Measurements from ENCODE around the gene DEK. TPM values are rescaled to one million over a fixed set of nuclear protein-coding genes. Genes with fewer than 3 reads are reported as not detected.

DEK gene
- total and polyA plus RNA-seq, 2 of the 13 experiments (the other 11 are each of a cell fraction or from before 2014, with no cell fraction given), result 53.2 to 276 TPM

GRCh38 chr6:18204691-18205090 lies 59.6 kb downstream of the DEK start:
- ATAC-seq (no peak), FAIRE-seq (no peak), DNase-seq (ENCODE audit: low spot score) (no peak)
- intact Hi-C loops (cut with micrococcal nuclease; ENCODE audit: unreplicated experiment), result no loop called here
- no TSS peak for BruUV-seq (replicated peaks)
- ChIA-PET CTCF (ENCODE audit: low intra/inter-chr PET ratio, low total read pairs) (no interaction called here), POLR2A (no interaction called here)
- Histone ChIP-seq H3K79me2 (ENCODE audit: insufficient read depth, low read length) (no peaks in the 10 kb centered on the region), H3K36me3 (replicated peaks in 1 of 2; ENCODE audit: control insufficient read depth in 1 of 2, insufficient read depth in 2 of 2, low read length in 2 of 2) (peaks cover 0 to 5% of the 10 kb centered on the region in 2 experiments; a peak in 3 of 5 replicates), H3K27ac (ENCODE audit: extremely low read length, insufficient read depth, low read length) (no peak overlapping the region), H3K4me3 (replicated peaks in 1 of 3; ENCODE audit: insufficient read depth in 1 of 3, low read depth in 2 of 3, low read length in 3 of 3) (no peak overlapping the region), H3K9me3 (ENCODE audit: low read length) (no peaks in the 10 kb centered on the region), H3K4me2 (ENCODE audit: low read depth, low read length) (no peak overlapping the region), H4K20me1 (ENCODE audit: insufficient read depth, low read length) (no peaks in the 10 kb centered on the region), H3K4me1 (ENCODE audit: insufficient read depth, low read length) (peaks cover 7% of the 10 kb centered on the region), H3K27me3 (ENCODE audit: control insufficient read depth in 1 of 2, insufficient read depth in 2 of 2, low read length in 2 of 2) (no peaks in the 10 kb centered on the region), H3K9ac (ENCODE audit: insufficient read depth, low read depth, low read length) (no peak overlapping the region), H2AFZ (ENCODE audit: low read length) (no peak overlapping the region)
- 97% methylated on average over 8 of the region's 8 CpGs for WGBS (ENCODE audit: low lambda C conversion rate)
- in situ Hi-C loops (cut with HindIII; ENCODE audit: extremely low pct_ligation_motif_present, low pct_unique_long_range_greater_than_20kb), result no loop called here
- TF ChIP-seq RBM39 (IDR thresholded peaks at IDR 0.05; ENCODE audit: low read depth, low read length, poor library complexity, severe bottlenecking) (no peak), GPBP1L1 (CRISPR knock-in tag; IDR thresholded peaks at IDR 0.05) (no peak), REPIN1 (CRISPR knock-in tag; IDR thresholded peaks at IDR 0.05; ENCODE audit: borderline replicate concordance, low read depth) (no peak), ZSCAN20 (CRISPR knock-in tag; IDR thresholded peaks at IDR 0.05; ENCODE audit: borderline replicate concordance) (no peak)

- in situ Hi-C loops (cut with HindIII; ENCODE audit: extremely low pct_ligation_motif_present, low pct_unique_long_range_greater_than_20kb) (no loop called here), intact Hi-C loops (cut with micrococcal nuclease; ENCODE audit: unreplicated experiment) (no loop called here)
- DNase-seq (ENCODE audit: low spot score) (no peak), FAIRE-seq (no peak), ATAC-seq (no peak)
- Histone ChIP-seq H3K36me3 (replicated peaks in 1 of 2; ENCODE audit: control insufficient read depth in 1 of 2, insufficient read depth in 2 of 2, low read length in 2 of 2) (peaks cover 4 to 5% of the 10 kb centered on the region in 2 experiments; a peak in 4 of 5 replicates), H3K79me2 (ENCODE audit: insufficient read depth, low read length) (no peaks in the 10 kb centered on the region), H3K4me2 (ENCODE audit: low read depth, low read length) (no peak overlapping the region), H2AFZ (ENCODE audit: low read length) (no peak overlapping the region), H3K4me1 (ENCODE audit: insufficient read depth, low read length) (no peaks in the 10 kb centered on the region), H3K9ac (ENCODE audit: insufficient read depth, low read depth, low read length) (no peak overlapping the region), H3K27me3 (ENCODE audit: control insufficient read depth in 1 of 2, insufficient read depth in 2 of 2, low read length in 2 of 2) (no peaks in the 10 kb centered on the region), H3K9me3 (ENCODE audit: low read length) (no peaks in the 10 kb centered on the region), H3K27ac (ENCODE audit: extremely low read length, insufficient read depth, low read length) (no peak overlapping the region), H4K20me1 (ENCODE audit: insufficient read depth, low read length) (no peaks in the 10 kb centered on the region), H3K4me3 (replicated peaks in 1 of 3; ENCODE audit: insufficient read depth in 1 of 3, low read depth in 2 of 3, low read length in 3 of 3) (no peak overlapping the region)
- WGBS (ENCODE audit: low lambda C conversion rate), result 98% methylated on average over 6 of the region's 6 CpGs
- CTCF ChIA-PET (ENCODE audit: low intra/inter-chr PET ratio, low total read pairs), result no interaction called here
- no TSS peak for BruUV-seq (replicated peaks)
- POLR2A ChIA-PET, result no interaction called here
- TF ChIP-seq, protein P1, sequence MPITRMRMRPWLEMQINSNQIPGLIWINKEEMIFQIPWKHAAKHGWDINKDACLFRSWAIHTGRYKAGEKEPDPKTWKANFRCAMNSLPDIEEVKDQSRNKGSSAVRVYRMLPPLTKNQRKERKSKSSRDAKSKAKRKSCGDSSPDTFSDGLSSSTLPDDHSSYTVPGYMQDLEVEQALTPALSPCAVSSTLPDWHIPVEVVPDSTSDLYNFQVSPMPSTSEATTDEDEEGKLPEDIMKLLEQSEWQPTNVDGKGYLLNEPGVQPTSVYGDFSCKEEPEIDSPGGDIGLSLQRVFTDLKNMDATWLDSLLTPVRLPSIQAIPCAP (CRISPR knock-in tag; IDR thresholded peaks at IDR 0.05; ENCODE audit: low read depth), result no peak
- TF ChIP-seq YY1 (IDR thresholded peaks at IDR 0.05; ENCODE audit: insufficient read depth, insufficient replicate concordance, low read depth, low read length) (no peak), MLLT10 (CRISPR knock-in tag; IDR thresholded peaks at IDR 0.05) (no peak), ZKSCAN8 (CRISPR knock-in tag; IDR thresholded peaks at IDR 0.05; ENCODE audit: borderline replicate concordance) (no peak)
Measured at GRCh38 chr6:18203786-18204185, 60.5 kb downstream of the DEK start.
